SU-DHL-6 (cell line): ENCODE data around the gene COQ5.

Experiments
- EZH2phosphoT487 ChIP-seq: fragments of 200-600 bp; sonication (generic), shearing (Covaris generic); conservative IDR thresholded peaks from 2 replicates; pipeline ENCODE4 v1.6.1; 2018; ENCODE audit warnings: mild to moderate bottlenecking, antibody characterized with exemption, low read length, moderate library complexity, mixed read lengths
- TF ChIP-seq, protein P1 (sequence below): fragments of 200-600 bp; sonication (generic); IDR thresholded peaks from one replicate; pipeline ENCODE4 v1.5.1; 2017; ENCODE audit warnings: antibody characterized with exemption, mild to moderate bottlenecking, low read length, moderate library complexity; ENCODE audit not compliant: insufficient read depth, poor library complexity, severe bottlenecking

DNA sequence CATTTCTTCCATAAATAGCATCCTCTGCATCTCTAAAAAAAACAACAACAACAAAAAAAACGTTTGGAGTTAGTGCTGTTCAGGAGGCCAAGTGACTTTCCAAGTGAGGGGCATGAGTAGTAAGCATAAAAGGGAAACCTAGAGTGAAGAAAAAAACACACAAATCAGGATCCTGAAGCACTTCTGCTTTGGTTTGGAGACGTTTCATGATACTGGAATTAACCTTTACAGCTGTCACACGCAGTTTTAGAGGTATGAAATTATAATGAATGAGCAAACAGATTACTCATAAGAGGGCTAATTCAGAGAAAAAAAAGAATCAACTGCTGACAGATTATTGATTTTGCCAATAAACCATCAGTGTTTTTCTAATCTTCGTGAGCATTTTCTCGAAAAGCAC, 63.2 kb downstream of the COQ5 start:
- TF ChIP-seq, protein P1, sequence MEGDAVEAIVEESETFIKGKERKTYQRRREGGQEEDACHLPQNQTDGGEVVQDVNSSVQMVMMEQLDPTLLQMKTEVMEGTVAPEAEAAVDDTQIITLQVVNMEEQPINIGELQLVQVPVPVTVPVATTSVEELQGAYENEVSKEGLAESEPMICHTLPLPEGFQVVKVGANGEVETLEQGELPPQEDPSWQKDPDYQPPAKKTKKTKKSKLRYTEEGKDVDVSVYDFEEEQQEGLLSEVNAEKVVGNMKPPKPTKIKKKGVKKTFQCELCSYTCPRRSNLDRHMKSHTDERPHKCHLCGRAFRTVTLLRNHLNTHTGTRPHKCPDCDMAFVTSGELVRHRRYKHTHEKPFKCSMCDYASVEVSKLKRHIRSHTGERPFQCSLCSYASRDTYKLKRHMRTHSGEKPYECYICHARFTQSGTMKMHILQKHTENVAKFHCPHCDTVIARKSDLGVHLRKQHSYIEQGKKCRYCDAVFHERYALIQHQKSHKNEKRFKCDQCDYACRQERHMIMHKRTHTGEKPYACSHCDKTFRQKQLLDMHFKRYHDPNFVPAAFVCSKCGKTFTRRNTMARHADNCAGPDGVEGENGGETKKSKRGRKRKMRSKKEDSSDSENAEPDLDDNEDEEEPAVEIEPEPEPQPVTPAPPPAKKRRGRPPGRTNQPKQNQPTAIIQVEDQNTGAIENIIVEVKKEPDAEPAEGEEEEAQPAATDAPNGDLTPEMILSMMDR: no peak
- no peak for TF ChIP-seq EZH2phosphoT487
